Measurements from ENCODE around the gene MOCS2.

MOCS2 gene

GRCh38 chr5:53092242-53092641 is 17.3 kb downstream of the MOCS2 start:
- DNase-seq (ENCODE audit: low read depth), result no peak

GRCh38 chr5:53091289-53091688 is 18.3 kb downstream of the MOCS2 start:
- no peak for DNase-seq (ENCODE audit: low read depth)

- no peak for DNase-seq (ENCODE audit: low read depth)
Measured at GRCh38 chr5:53090229-53090628, 19.3 kb downstream of the MOCS2 start.

- no peak for DNase-seq (ENCODE audit: low read depth)
Measured at GRCh38 chr5:53089481-53089991, 20.0 kb downstream of the MOCS2 start.

GRCh38 chr5:53087621-53088121 is 21.9 kb downstream of the MOCS2 start:
- DNase-seq (ENCODE audit: low read depth), result no peak

GRCh38 chr5:53087171-53087570 is 22.4 kb downstream of the MOCS2 start:
- DNase-seq (ENCODE audit: low read depth), result no peak

- no peak for DNase-seq (ENCODE audit: low read depth)
Measured at GRCh38 chr5:53084546-53085255, 24.9 kb downstream of the MOCS2 start.

GRCh38 chr5:53083927-53084326 is 25.6 kb downstream of the MOCS2 start:
- no peak for DNase-seq (ENCODE audit: low read depth)

- no peak for DNase-seq (ENCODE audit: low read depth)
Measured at GRCh38 chr5:53080271-53080670, 29.3 kb downstream of the MOCS2 start.

- DNase-seq (ENCODE audit: low read depth), result no peak
Measured at GRCh38 chr5:53076014-53076583, 33.5 kb downstream of the MOCS2 start.

- no peak for DNase-seq (ENCODE audit: low read depth)
Measured at GRCh38 chr5:53073348-53073747, 36.2 kb downstream of the MOCS2 start.

- DNase-seq (ENCODE audit: low read depth), result no peak
Measured at GRCh38 chr5:53071738-53072137, 37.8 kb downstream of the MOCS2 start.

- no peak for DNase-seq (ENCODE audit: low read depth)
Measured at GRCh38 chr5:53071298-53071697, 38.3 kb downstream of the MOCS2 start.

GRCh38 chr5:53069626-53070025 is 39.9 kb downstream of the MOCS2 start:
- no peak for DNase-seq (ENCODE audit: low read depth)

GRCh38 chr5:53068291-53068836 is 41.2 kb downstream of the MOCS2 start:
- no peak for DNase-seq (ENCODE audit: low read depth)

GRCh38 chr5:53067641-53068040 is 41.9 kb downstream of the MOCS2 start:
- no peak for DNase-seq (ENCODE audit: low read depth)

GRCh38 chr5:53066088-53066487 is 43.5 kb downstream of the MOCS2 start:
- DNase-seq (ENCODE audit: low read depth), result no peak

- no peak for DNase-seq (ENCODE audit: low read depth)
Measured at GRCh38 chr5:53063791-53064190, 45.8 kb downstream of the MOCS2 start.

- DNase-seq (ENCODE audit: low read depth), result no peak
Measured at GRCh38 chr5:53063176-53063575, 46.4 kb downstream of the MOCS2 start.

- no peak for DNase-seq (ENCODE audit: low read depth)
Measured at GRCh38 chr5:53059281-53059680, 50.3 kb downstream of the MOCS2 start.

- DNase-seq (ENCODE audit: low read depth), result no peak
Measured at GRCh38 chr5:53055365-53055764, 54.2 kb downstream of the MOCS2 start.

GRCh38 chr5:53053364-53053763 is 56.2 kb downstream of the MOCS2 start:
- no peak for DNase-seq (ENCODE audit: low read depth)

- no peak for DNase-seq (ENCODE audit: low read depth)
Measured at GRCh38 chr5:53052499-53052898, 57.1 kb downstream of the MOCS2 start.
